Measurements from ENCODE around the gene SPACA5. TPM values are rescaled to one million over a fixed set of nuclear protein-coding genes. Genes with fewer than 3 reads are reported as not detected.

The SPACA5 gene
- total and polyA plus RNA-seq, 9 donors: not detected

GRCh38 chrX:48045410-48046311 is 38.9 kb downstream of the SPACA5 start:
- 54% methylated on average over 2 of the region's 8 CpGs for WGBS (ENCODE audit: insufficient coverage)
- DNase-seq: peak; percentile 70
- Histone ChIP-seq H3K4me3 (ENCODE audit: low read length) (no peak overlapping the region), H3K4me1 (ENCODE audit: control insufficient read depth, insufficient read depth, low read length) (peaks cover 4% of the 10 kb centered on the region), H3K36me3 (ENCODE audit: control insufficient read depth, insufficient read depth, low read length) (no peaks in the 10 kb centered on the region), H3K27ac (ENCODE audit: low read length) (peak overlapping the region; percentile 38), H3K9me3 (replicated peaks; ENCODE audit: control insufficient read depth, low read depth, low read length) (no peaks in the 10 kb centered on the region), H3K27me3 (ENCODE audit: control insufficient read depth, insufficient read depth, low read length) (peaks cover 2% of the 10 kb centered on the region)

DNA sequence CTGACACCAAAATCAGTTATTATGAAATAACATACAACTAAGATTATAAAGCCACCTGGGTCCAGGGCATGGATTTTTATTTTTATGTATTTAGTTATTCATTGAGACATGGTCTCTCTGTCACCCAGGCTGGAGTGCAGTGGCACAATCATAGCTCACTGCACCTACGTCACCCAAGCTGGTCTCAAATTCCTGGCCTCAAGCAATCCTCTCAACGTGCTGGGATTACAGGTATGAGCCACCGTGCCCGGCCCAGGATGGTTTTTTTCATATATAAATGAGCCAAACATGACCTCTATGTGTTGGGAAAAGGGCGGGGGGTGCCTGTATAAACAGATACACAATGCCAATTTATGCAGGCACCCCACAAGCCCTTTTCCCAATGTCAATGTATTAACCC is 40.1 kb downstream of the SPACA5 start:
- H3K27ac ChIP-seq (ENCODE audit: low read length): no peak overlapping the region
- 100% methylated on average over 1 of the region's 5 CpGs for WGBS (ENCODE audit: insufficient coverage)

GRCh38 chrX:48058621-48059295 is 52.0 kb downstream of the SPACA5 start:
- no peak for DNase-seq
- Histone ChIP-seq H3K4me1 (ENCODE audit: control insufficient read depth, insufficient read depth, low read length) (no peaks in the 10 kb centered on the region), H3K4me3 (ENCODE audit: low read length) (no peak overlapping the region), H3K36me3 (ENCODE audit: control insufficient read depth, insufficient read depth, low read length) (peaks cover 10% of the 10 kb centered on the region), H3K9me3 (replicated peaks; ENCODE audit: control insufficient read depth, low read depth, low read length) (peaks cover 6% of the 10 kb centered on the region), H3K27me3 (ENCODE audit: control insufficient read depth, insufficient read depth, low read length) (no peaks in the 10 kb centered on the region), H3K27ac (ENCODE audit: low read length) (no peak overlapping the region)
- no CpG with 5 or more reads among the region's 2 CpGs for WGBS (ENCODE audit: insufficient coverage)

More for the DNA sequence above, 40.1 kb downstream of the SPACA5 start:
- Histone ChIP-seq H3K36me3 (ENCODE audit: control insufficient read depth, insufficient read depth, low read length) (no peaks in the 10 kb centered on the region), H3K9me3 (replicated peaks; ENCODE audit: control insufficient read depth, low read depth, low read length) (no peaks in the 10 kb centered on the region), H3K4me1 (ENCODE audit: control insufficient read depth, insufficient read depth, low read length) (peaks cover 4% of the 10 kb centered on the region), H3K27me3 (ENCODE audit: control insufficient read depth, insufficient read depth, low read length) (peaks cover 2% of the 10 kb centered on the region), H3K4me3 (ENCODE audit: low read length) (no peak overlapping the region)
- DNase-seq: no peak

- Histone ChIP-seq H3K4me1 (ENCODE audit: control insufficient read depth, insufficient read depth, low read length) (no peaks in the 10 kb centered on the region), H3K4me3 (ENCODE audit: low read length) (no peak overlapping the region), H3K27me3 (ENCODE audit: control insufficient read depth, insufficient read depth, low read length) (no peaks in the 10 kb centered on the region), H3K36me3 (ENCODE audit: control insufficient read depth, insufficient read depth, low read length) (peaks cover 10% of the 10 kb centered on the region), H3K9me3 (replicated peaks; ENCODE audit: control insufficient read depth, low read depth, low read length) (peaks cover 6% of the 10 kb centered on the region), H3K27ac (ENCODE audit: low read length) (no peak overlapping the region)
- no peak for DNase-seq
- WGBS (ENCODE audit: insufficient coverage): no CpG with 5 or more reads among the region's 1 CpG
Observed at GRCh38 chrX:48059296-48059639, 52.5 kb downstream of the SPACA5 start.

Other genes starting within 250 kb of the SPACA5 start
- 6.3 TPM for gene ZNF81, start 170.1 kb upstream of the SPACA5 start, total RNA-seq
- 1 to 10 TPM; 3.0 to 5.1 (median 3.5) TPM for gene ZNF81, start 170.1 kb upstream of the SPACA5 start, polyA plus RNA-seq (ENCODE audit: insufficient read depth in 1 of 8, insufficient read length in 8 of 8, low replicate concordance in 1 of 8)
- 4.1 TPM for gene ZNF182, start 3.0 kb upstream of the SPACA5 start, total RNA-seq
- 1 to 10 TPM; 4.1 to 6.8 (median 5.0) TPM for gene ZNF182, start 3.0 kb upstream of the SPACA5 start, polyA plus RNA-seq (ENCODE audit: insufficient read depth in 1 of 8, insufficient read length in 8 of 8, low replicate concordance in 1 of 8)
- 2.3 TPM for gene ZNF630, start 64.7 kb downstream of the SPACA5 start, total RNA-seq
- 1 to 10 TPM; 1.6 to 2.8 (median 2.0) TPM for gene ZNF630, start 64.7 kb downstream of the SPACA5 start, polyA plus RNA-seq (ENCODE audit: insufficient read depth in 1 of 8, insufficient read length in 8 of 8, low replicate concordance in 1 of 8)
- not detected for gene SPACA5B, start 123.6 kb downstream of the SPACA5 start, total RNA-seq
- gene SPACA5B, start 123.6 kb downstream of the SPACA5 start, polyA plus RNA-seq (ENCODE audit: insufficient read depth in 1 of 8, insufficient read length in 8 of 8, low replicate concordance in 1 of 8): not detected
- gene SSX5, start 189.8 kb downstream of the SPACA5 start, total RNA-seq: not detected
- not detected for gene SSX5, start 189.8 kb downstream of the SPACA5 start, polyA plus RNA-seq (ENCODE audit: insufficient read depth in 1 of 8, insufficient read length in 8 of 8, low replicate concordance in 1 of 8)
- not detected for gene SSX1, start 248.4 kb downstream of the SPACA5 start, total RNA-seq
- under 1 TPM in 1 of 8 donors, not detected in 7; 0.10 TPM for gene SSX1, start 248.4 kb downstream of the SPACA5 start, polyA plus RNA-seq (ENCODE audit: insufficient read depth in 1 of 8, insufficient read length in 8 of 8, low replicate concordance in 1 of 8)